Measurements from ENCODE around the gene FMN1.
A peak's percentile ranks its signal among the peaks of the same experiment; 100 is the strongest.

The FMN1 gene

DNA sequence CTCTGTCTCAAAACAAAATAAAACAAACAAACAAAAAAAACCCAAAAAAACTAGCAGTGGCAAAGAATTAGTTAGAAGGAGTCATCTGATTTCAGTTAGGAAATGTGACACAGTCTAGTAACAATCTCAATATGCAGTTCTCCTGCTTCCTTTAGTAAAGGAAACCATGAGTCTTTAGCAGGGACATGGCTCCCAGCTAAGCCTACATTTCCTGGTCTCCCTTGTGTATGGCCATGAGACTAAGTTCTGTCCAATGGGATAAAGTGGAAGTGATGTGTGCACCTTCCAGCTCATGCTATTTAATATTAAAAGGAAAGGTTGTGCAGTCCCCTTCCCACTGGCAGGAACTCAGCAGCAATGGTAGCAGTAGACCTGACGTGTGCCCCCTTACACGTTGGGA is 402.1 kb downstream of the FMN1 start:
- Mint-ChIP-seq H3K4me3 (no peak overlapping the region), H3K27ac (no peak overlapping the region), H3K27me3 (ENCODE audit: low read depth, poor library complexity) (no peaks in the 10 kb centered on the region), H3K9me3 (peaks cover 9% of the 10 kb centered on the region), H3K36me3 (ENCODE audit: low read depth) (peaks cover 27% of the 10 kb centered on the region), H3K4me1 (peaks cover 55% of the 10 kb centered on the region)
- TF ChIP-seq, protein P1, sequence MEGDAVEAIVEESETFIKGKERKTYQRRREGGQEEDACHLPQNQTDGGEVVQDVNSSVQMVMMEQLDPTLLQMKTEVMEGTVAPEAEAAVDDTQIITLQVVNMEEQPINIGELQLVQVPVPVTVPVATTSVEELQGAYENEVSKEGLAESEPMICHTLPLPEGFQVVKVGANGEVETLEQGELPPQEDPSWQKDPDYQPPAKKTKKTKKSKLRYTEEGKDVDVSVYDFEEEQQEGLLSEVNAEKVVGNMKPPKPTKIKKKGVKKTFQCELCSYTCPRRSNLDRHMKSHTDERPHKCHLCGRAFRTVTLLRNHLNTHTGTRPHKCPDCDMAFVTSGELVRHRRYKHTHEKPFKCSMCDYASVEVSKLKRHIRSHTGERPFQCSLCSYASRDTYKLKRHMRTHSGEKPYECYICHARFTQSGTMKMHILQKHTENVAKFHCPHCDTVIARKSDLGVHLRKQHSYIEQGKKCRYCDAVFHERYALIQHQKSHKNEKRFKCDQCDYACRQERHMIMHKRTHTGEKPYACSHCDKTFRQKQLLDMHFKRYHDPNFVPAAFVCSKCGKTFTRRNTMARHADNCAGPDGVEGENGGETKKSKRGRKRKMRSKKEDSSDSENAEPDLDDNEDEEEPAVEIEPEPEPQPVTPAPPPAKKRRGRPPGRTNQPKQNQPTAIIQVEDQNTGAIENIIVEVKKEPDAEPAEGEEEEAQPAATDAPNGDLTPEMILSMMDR (IDR thresholded peaks at IDR 0.05) = no peak
- no peak for DNase-seq

DNA sequence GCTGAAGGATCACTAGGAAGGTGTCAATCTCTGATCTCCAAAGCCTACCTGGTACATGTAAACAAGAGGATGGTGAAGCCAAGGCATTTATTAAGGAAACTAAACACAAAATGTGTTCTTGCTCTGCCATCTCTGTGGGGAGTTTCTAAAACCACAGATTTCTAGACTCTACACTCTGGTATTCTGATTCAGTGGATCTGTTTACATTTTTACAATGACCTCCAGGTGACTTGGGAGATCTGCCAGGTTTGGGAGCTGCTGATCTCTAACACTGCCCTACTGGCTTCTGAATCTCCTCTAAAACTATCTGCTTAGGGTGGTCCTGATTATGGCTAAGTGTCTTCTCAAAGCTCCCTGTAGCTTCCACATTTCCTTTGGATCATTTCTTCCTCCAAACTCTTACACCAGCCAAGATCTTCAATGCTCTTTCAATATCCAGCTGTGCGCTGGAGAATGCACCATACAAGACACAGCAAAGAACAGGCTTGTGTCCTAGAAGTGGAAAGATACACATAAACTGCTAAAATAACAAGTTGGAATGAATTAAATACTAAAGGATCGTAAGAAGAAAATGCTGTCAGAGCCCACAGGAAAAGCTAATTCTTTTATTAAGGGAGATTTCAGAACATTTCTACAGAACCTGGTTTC is 404.0 kb downstream of the FMN1 start:
- H3K27ac Mint-ChIP-seq = no peak overlapping the region
- no peak overlapping the region for H3K4me3 Mint-ChIP-seq
- no peak for DNase-seq
- peaks cover 45% of the 10 kb centered on the region for H3K4me1 Mint-ChIP-seq
- H3K9me3 Mint-ChIP-seq = peaks cover 9% of the 10 kb centered on the region
- H3K36me3 Mint-ChIP-seq (ENCODE audit: low read depth) = peaks cover 46% of the 10 kb centered on the region
- no peaks in the 10 kb centered on the region for H3K27me3 Mint-ChIP-seq (ENCODE audit: low read depth, poor library complexity)
- TF ChIP-seq, protein P1 (IDR thresholded peaks at IDR 0.05) = no peak

DNA sequence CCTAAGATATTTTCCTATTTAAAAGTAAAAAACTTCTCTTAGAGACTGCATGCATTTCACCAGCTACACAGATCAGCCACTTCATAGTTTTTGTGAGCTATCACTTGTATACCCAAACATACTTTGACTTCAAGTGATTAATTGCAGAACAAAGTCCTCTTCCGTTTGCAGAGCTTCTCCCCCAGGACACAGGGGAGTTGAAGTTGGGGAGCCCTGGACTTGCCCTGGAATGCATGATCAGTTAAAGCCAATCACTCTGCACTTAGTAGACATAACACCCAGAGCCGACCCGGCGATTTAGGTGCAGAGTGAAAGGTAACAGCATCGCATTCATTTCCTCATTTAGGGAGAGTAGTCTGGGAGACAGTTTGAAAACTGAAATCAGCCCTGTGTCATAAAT is 406.6 kb downstream of the FMN1 start:
- no peaks in the 10 kb centered on the region for H3K27me3 Mint-ChIP-seq (ENCODE audit: low read depth, poor library complexity)
- peaks cover 45% of the 10 kb centered on the region for H3K36me3 Mint-ChIP-seq (ENCODE audit: low read depth)
- DNase-seq = no peak
- TF ChIP-seq, protein P1 (IDR thresholded peaks at IDR 0.05) = no peak
- H3K27ac Mint-ChIP-seq = no peak overlapping the region
- H3K4me3 Mint-ChIP-seq = no peak overlapping the region
- peaks cover 50% of the 10 kb centered on the region for H3K4me1 Mint-ChIP-seq
- peaks cover 8% of the 10 kb centered on the region for H3K9me3 Mint-ChIP-seq

DNA sequence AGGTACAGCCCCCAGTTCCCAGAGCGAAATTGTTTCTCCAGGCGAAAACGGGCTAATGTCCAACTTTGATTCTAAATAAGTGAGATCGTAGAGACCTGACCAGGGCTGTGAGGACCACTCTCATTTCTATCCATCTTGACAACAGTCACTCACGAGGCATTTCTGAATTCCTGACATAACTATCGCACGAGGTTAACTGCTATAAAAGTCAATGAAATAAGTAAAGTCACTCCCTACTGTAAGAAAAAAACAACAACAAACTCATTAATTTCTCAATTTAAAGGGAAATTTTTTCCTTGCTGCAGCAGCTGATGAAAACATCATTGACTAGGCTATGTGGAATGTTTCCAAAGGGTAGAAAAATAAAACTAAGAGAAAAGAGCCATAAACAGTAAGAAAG is 407.6 kb downstream of the FMN1 start:
- Mint-ChIP-seq H3K27ac (peak overlapping the region; percentile 30), H3K9me3 (peaks cover 3% of the 10 kb centered on the region), H3K4me3 (no peak overlapping the region), H3K27me3 (ENCODE audit: low read depth, poor library complexity) (no peaks in the 10 kb centered on the region), H3K36me3 (ENCODE audit: low read depth) (peaks cover 44% of the 10 kb centered on the region), H3K4me1 (peaks cover 46% of the 10 kb centered on the region)
- TF ChIP-seq, protein P1 (IDR thresholded peaks at IDR 0.05) = no peak
- no peak for DNase-seq

DNA sequence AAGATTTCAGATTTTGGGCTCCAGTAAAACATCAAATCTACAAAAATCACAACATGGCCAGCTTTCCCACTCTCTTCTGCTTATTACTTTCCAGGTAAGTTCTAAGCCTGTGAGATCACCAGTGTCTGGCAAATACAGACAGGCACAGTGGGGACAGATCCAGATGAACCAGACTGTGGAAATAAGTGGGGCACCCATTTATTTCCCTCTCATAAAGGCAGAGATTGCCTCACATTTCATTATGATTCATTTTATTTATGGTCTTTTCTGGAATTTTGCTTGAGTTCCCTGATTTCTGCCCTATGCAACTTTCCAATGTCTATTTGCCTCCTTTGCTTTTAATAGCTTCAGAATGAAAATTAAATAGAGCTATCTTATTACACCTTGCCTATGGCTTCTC is 409.9 kb downstream of the FMN1 start:
- H3K36me3 Mint-ChIP-seq (ENCODE audit: low read depth) = peaks cover 39% of the 10 kb centered on the region
- TF ChIP-seq, protein P1 (IDR thresholded peaks at IDR 0.05) = no peak
- H3K27me3 Mint-ChIP-seq (ENCODE audit: low read depth, poor library complexity) = no peaks in the 10 kb centered on the region
- no peak for DNase-seq
- no peak overlapping the region for H3K4me3 Mint-ChIP-seq
- peaks cover 35% of the 10 kb centered on the region for H3K4me1 Mint-ChIP-seq
- no peak overlapping the region for H3K27ac Mint-ChIP-seq
- H3K9me3 Mint-ChIP-seq = peaks cover 2% of the 10 kb centered on the region

DNA sequence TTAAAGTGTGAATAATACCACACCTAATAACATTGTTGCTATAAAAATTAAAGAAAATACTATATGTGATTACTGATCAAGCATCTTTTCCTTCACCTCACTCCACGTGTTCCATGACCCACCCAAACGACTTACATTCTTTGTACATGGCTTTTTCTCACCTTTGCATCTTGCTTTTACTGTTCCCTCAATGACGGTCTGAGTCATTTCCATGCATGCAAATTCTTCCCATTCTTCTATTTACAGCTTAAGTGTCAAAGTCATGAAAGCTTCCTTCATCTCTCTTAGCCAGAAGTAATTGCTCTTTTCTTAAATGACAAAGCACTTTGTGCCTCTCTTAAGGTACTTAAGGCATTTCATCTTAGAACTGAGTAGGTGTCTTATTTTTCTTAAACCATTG is 412.7 kb downstream of the FMN1 start:
- Mint-ChIP-seq H3K4me1 (peaks cover 20% of the 10 kb centered on the region), H3K27ac (no peak overlapping the region), H3K36me3 (ENCODE audit: low read depth) (peaks cover 41% of the 10 kb centered on the region), H3K9me3 (peaks cover 17% of the 10 kb centered on the region), H3K27me3 (ENCODE audit: low read depth, poor library complexity) (no peaks in the 10 kb centered on the region), H3K4me3 (no peak overlapping the region)
- TF ChIP-seq, protein P1 (IDR thresholded peaks at IDR 0.05) = no peak
- no peak for DNase-seq

Data from nephron progenitor cell (in vitro differentiated cells).